GM19240 (cell line): Measurements from ENCODE around the gene EPHX1.
A peak's percentile ranks its signal among the peaks of the same experiment; 100 is the strongest.
"Not testable (repeated sequence)": the region's sequence is repeated elsewhere in the genome, so short reads cannot be mapped to it uniquely, and the experiment has no call there.

Experiments used
- DNase-seq: peaks from one replicate; pipeline ENCODE4 v3.0.0; 2011; ENCODE audit warnings: low spot score; ENCODE audit not compliant: insufficient read length

The EPHX1 gene

DNA sequence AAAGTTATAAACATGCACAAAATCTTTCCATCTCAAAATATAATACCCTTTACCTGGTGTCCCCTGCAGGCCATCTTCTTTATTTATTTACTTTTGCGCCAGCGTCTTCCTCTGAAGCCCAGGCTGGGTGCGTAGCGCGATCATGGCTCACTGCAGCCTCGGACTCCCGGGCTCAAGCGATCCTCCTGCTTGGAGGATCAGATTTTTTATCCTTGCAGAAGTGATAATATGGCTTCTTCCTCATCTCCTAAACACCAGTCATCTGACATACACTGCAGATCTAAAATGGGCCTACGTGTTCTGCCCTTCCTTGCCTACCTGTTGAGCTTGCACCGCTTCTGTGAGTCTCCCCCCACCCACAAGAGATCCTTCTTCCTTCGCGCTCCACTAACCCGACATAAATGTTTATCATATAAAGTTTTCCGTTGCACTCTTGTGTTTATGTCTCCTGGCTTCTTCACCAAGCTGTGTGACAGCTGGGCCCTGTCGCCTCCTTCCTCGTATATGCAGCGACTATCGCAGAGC is 32.8 kb upstream of the EPHX1 start:
- no peak for DNase-seq

DNA sequence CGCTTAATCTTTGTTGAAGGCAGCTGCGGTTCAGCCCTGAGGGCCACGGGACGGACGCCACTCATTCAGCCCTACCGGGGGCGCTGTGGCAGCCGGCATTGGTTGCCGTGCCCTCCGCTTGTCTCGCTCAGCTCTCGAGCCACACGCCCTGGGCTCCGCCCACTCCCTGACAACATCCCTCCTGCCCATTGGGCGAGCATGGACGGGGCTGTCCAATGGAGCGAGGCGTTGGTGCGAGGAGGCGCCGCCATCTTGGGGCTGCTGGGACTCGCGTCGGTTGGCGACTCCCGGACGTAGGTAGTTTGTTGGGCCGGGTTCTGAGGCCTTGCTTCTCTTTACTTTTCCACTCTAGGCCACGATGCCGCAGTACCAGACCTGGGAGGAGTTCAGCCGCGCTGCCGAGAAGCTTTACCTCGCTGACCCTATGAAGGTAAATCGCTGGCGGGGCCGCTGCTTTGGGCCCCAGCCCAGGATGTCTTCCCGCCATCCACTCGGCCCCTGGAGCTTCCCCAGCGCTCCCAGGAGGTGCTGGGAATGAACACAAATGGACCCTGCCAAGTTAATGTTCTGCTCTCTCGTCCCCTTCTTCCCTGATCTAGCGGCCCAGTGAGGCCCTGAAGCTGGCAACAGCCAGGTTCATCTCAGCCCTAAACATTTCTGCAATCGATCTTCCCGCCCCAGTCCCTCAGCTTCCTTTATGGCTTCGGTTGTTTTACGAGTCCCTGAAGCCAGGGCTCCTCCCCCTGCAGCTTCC is 32.2 kb upstream of the EPHX1 start, which contains the start of gene SRP9:
Gene SRP9, plus strand, starts transcription at position 244 of the 754 bp plus-strand sequence. Its CDS starts 115 bp downstream, at position 359.
- DNase-seq = peak; percentile 77

DNA sequence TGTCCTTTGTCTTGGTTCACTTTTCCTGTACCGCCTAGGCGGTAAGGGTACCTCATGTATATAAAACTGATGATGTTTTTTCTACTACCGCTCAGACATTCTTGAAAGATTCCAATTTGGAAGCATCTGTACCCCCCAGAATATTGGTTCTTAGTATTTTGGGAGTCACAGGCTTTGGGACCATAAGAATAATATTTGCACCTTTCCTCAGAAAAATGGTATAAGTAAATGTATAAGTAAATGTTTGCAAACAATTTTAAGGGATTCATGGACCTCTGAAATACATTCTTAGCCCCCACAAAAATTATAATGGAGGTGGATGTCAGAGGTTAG is 31.6 kb upstream of the EPHX1 start:
- DNase-seq = no peak

DNA sequence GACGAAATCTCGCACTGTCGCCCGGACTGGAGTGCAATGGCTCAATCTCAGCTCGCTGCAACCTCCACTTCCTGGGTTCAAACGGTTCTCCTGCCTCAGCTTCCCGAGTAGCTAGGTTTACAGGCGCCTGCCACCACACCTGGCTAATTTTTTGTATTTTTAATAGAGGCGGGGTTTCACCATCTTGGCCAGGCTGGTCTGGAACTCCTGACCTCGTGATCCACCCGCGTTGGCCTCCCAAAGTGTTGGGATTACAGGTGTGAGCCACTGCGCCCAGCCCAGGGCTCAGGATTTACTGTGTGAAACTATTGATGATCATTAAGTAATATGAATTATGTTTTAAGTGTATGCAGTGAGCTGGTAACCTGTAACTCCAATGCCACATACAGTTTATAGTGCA is 30.8 kb upstream of the EPHX1 start:
- DNase-seq = not testable (repeated sequence)

DNA sequence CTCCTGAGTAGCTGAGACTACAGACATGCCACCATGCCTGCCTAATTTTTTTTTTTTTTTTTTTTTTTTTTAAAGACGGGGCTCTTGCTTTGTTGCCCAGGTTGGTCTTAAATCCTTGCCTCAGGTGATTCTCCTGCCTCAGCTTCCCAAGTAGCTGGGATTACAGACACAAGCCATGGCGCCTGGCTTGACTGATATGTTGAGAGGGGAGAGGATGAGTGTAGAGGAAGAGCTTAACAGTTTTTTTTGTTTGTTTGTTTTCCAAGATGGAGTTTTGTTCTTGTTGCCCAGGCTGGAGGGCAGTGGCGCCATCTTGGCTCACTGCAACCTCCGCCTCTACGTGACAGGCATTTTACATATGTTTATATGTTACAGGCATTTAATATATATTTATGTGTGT is 29.8 kb upstream of the EPHX1 start:
- DNase-seq = no peak

DNA sequence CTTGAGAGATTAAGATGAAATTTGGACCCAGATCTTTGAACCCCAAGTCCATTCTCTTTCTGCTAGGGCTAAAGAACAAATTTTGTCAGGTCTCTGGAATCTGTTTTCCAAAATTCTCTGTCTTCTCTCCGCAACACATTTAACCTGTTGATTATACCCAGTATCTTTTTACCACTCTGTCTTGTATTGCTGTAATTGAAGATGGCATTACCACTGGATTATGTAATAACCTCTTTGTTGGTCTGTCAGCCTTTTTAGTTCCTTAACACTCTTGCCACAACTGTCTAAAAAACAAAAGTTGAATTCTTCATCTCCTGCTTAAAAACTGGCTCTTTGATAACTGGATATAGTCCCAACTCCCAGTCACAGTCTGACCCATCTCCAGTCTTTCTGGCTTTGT is 29.3 kb upstream of the EPHX1 start:
- DNase-seq = no peak

DNA sequence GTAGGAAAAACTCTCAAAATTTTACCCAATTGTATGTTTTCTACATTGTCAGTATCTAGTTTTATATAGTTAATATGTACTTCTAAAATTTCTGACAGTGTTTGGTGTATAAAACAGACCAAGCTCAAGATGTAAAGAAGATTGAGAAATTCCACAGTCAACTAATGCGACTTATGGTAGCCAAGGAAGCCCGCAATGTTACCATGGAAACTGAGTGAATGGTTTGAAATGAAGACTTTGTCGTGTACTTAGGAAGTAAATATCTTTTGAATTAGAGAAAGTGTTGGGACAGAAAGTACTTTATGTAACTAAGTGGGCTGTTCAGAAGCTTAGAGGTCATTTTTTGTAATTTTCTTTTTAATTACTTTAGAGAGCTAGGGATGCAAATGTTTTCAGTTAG is 20.8 kb upstream of the EPHX1 start:
- not testable (repeated sequence) for DNase-seq

DNA sequence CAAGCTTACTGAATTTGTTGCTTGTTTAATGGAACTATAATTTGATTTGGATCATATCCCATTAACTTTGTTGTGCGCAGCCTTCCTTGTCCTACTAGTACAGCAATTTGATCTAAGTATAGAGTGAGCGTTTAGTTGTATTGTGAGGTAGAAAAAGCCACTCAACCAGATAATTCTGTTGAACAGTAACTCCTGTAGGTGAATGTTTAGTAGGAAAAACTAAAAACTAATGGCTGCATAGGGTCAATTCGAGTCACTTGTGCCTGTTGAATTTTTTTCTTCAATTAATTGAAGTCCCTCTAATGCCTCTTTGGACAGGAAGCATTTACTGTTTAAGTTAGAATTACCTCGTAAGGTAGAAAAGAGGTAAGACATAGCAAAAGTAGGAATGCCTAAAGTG is 15.0 kb upstream of the EPHX1 start:
- DNase-seq = no peak

DNA sequence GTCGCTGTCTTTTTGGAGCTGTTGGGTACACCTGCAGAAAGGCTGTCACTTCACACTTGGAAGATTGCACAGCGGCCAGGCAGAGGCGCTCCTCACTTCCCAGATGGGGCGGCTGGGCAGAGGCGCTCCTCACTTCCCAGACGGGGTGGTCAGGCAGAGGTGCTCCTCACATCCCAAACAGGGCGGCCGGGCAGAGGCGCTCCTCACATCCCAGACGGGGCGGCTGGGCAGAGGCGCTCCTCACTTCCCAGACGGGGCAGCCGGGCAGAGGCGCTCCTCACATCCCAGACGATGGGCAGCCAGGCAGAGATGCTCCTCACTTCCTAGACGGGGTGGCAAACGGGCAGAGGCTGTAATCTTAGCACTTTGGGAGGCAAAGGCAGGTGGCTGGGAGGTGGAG is 13.8 kb upstream of the EPHX1 start:
- DNase-seq = not testable (repeated sequence)

DNA sequence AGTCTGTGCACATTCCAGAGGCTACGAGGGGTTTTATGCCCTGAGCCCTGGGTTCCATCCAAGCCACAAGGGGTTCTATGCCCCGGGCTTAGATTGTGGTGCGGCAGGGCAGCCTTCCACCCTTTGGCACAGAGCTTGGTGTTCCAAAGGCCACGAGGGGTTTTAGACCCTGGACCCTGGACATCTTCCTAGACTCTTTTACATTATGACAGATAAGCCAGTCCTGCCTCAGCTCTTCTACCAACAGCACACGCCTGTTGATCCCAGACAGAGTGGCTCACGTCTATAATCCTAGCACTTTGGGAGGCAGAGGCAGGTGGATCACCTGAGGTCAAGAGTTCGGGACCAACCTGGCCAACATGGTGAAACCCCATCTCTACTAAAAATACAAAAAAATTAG is 8.8 kb upstream of the EPHX1 start:
- not testable (repeated sequence) for DNase-seq

DNA sequence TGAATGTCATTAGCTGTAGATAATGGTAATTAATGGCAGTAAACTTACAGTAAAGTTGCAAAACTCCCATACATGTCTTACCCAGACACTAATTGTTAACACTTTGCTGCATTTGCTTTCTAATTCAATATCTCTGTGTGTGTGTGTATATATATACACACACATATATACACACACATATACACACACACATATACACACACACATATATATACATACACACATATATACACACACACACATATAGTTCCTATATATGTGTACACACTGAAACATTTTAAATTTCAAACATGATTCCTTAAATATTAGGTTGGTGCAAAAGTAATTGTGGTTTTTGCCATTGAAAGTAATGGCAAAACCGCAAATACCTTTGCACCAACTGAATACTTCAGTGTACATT is 3.7 kb upstream of the EPHX1 start:
- DNase-seq = no peak

DNA sequence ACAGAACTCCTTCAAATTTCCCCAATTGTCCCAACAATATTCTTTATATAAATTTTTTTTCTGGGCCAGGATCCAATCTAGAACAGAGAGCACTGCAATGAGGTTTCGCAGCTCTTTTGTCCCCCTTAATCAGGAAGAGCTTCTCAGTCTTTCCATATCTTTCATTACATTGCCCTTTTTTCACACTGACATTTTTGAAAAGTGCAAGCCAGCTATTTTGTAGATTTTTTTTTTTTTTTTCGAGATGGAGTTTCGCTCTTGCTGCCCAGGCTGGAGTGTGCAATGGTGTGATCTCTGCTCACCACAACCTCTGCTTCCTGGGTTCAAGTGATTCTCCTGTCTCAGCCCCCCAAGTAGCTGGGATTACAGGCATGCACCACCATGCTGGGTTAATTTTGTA is 3.2 kb upstream of the EPHX1 start:
- not testable (repeated sequence) for DNase-seq

DNA sequence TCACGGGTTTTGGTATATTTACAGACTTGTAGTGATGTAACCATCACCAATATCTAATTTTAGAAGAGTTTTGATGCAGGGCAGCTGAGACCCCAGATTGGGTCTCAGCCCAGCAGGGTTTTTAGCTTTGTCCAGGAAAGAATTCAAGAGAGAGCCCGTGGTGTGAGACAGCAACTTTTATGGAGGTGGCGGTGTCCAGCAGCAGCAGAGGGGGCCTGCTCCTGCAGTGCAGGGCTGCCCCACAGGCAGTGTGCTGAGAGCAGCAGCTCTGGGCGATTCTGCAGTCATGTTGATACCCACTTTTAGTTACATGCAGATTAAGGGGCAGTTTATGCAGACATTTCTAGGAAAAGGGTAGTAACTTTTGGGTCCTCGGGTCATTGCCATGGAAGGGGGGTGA is 1.8 kb upstream of the EPHX1 start:
- DNase-seq = no peak

DNA sequence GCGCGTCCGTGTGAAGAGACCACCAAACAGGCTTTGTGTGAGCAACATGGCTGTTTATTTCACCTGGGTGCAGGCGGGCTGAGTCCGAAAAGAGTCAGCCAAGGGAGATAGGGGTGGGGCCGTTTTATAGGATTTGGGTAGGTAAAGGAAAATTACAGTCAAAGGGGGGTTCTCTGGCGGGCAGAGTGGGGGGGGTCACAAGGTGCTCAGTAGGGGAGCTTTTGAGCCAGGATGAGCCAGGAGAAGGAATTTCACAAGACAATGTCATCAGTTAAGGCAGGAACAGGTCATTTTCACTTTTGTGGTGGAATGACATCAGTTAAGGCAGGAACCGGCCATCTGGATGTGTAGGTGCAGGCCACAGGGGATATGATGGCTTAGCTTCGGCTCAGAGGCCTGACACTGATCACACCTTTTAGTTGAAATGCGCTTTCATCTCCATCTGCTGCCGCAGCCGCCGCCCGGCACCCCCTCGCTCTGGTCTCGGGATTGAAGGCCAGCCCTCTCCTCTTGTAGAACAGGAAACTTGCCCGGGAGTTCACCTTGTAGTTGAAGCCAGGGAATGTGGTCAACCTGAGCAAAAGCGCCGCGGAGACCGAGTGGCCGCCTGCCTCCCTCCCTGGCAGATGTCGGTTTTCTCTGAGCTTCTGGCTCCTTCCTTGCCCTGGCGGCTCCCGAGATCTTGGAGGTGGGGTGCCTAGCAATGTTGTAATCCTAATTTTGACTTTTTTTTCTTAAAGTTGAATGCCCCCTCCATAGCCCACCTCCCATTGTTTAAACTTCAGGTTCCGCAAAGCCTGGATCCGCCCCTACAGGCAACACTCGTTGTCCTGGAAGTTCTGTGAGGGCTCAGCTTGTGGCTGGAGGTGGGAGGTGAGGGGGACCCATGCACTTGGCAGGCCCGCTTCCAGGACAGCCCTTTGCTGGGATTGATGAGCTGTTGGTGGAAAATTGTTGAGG is 935 bp downstream of the EPHX1 start:
- not testable (repeated sequence) for DNase-seq

DNA sequence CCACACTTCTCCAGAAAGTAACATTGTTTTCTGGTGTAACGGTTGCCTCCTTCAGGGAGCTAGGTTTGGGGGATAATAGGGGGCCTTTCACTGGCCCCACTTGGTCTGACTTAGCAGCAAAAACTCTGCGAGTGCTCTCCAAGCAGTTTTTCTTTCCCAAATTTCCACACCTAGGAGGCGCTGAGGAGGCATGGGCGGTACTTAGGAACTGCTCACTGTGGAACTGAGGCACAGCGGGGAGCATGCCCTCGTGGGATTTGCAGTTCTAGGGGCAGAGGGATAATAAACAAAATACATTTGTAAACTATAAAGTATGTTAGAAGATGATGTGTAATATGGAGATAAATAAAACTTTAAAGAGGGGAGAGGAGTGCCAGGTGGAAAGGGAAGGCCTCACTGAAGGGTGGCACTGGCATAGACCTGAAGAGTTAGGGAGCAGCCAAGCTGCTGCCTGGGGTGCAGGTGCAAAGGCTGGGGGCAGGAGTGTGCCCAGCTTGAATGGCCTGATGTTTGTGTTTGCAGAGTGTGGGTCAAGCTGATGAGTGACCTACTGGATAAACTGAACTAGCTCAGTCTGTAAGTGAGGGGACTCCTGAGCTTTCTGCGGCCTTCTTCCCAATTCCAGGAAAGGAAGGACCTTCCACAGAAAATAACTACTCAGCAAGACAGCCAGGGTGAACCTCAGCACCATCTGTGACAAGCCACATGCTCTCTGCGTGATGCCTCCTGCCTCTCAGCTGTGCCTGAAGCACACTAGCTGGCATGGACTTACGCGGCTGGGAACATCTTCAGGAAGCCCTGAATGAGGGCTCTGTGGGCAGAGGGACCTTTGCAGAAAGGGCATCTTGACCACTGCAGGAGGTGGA is 1.9 kb downstream of the EPHX1 start:
- DNase-seq = no peak

DNA sequence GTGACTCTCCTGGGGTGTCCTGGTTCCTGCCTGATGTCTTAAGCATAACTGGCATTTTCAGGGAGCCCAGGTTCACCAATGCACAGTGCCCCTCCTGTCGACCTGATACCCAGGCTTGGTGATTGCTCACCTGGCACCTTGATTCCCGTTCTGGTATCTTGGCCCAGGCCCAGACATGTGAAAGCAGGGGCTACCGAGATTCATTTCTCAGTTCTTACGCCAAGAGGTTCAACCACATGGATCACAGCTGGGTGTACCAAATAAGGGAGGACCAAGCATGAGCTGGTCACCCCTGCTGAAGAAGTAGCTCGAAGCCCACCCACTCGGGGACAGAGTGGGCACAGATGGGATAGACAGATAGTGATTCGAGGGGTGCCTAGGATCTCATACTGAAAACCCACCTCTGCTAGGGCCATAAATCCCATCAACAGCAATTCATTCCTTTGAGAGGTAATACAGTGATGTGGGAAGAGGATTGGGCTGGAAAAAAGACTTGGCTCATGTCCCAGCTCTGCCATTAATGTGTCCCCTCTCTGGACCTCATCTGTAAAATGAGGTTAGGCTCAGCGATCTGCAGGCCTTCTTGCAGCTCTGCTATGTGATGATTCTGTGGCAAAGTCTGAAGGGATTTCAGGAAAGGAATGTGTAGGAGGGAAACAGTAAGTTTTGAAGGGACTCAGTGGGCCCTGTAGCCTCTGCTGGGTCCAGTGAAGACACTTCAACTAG is 2.7 kb downstream of the EPHX1 start:
- no peak for DNase-seq

DNA sequence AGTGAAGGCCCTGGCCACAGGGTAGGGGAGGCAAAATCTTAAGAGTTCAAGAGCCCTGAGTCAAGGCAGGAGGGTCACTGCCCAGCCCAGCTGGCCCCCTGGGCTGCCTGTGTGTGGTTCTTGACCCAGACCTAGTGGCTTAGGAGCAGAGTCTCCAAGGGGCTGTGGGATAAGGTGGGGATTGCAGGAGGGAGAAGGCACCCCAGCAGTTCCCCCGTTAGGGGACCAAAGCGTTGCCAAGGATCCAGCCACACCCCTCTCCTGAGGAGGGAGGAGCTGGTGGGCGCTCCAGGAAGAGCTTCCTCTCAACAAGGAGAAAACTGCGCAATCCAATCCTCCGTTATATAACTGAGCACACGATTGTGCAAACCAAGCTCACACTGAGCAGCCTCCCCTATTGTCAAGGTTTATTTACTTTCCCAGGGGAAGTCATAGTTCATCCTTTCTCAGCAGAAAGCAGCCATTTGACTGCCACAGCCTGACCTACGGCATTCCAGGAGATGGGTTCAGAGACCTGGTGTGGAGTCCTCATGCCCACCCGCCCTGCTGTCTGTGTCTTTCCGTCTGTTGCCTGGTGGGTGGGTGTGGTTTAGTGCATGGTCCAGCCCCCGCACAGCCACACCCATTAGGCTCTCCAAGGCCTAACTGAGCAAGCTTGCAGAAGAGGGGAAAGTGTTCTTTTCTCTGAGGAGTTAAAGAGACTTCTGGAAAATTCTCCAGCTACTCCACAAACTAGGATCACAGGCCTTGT is 3.5 kb downstream of the EPHX1 start:
- no peak for DNase-seq

DNA sequence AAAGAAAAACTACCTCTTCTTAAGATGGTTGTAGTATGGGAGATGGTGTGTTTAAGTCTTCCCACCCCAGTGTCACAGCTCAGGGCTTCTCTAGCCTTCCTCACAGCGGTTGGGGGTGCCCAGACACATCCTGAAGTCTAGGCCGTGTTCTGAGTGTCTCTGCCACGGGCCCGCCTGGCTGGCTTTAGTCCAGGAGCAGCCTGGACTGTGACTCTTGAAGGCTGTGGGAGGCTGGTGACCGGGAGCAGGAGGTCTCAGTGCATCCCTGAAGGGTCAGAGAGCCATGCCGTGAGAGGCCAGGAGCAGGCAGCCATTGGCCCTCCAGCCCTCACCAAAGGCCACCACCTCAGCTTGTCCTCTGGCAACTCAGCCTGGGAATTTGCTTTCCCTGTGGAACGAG is 4.5 kb downstream of the EPHX1 start:
- no peak for DNase-seq

DNA sequence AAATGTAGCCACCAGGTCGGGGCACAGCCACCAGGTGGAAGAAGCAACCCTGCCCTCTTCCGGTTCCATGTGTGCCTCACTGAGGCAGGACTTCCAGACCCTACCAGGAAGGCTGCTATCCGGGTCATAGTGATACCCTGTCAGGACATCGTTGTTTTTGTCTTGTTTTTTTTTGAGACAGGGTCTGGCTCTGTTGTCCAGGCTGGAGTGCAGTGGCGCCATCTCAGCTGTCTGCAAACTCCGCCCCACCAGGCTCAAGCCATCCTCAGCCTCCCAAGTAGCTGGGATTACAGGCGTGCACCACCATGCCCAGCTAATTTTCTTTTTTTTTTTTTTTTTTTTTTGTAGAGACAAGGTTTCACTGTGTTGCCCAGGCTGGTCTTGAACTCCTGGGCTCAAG is 5.2 kb downstream of the EPHX1 start:
- not testable (repeated sequence) for DNase-seq
